Common myeloid progenitor, CD34-positive (primary cell): ENCODE data around the gene BCR.

Experiments
- CTCF ChIA-PET: fragments of 350-600 bp; sonication (Branson Sonifier 250); formaldehyde crosslinking; loops from one replicate; lab custom pipeline; 2021; ENCODE audit warnings: antibody characterized with exemption; lab: Charles Lee
- POLR2A ChIA-PET: fragments of 350-600 bp; sonication (Branson Sonifier 250); formaldehyde crosslinking; loops from one replicate; lab custom pipeline; 2021; ENCODE audit warnings: antibody characterized with exemption; lab: Charles Lee
- DNase-seq, 3 donors: peaks; one replicate each; pipeline versions ENCODE4 v3.0.0 to v3.0.0-alpha.2; 2013
- H3K27ac ChIP-seq, 2 experiments: 1 replicate in 1 of 2; 2 replicates in 1 of 2; pipeline ENCODE4 v1.7.0; 2013; ENCODE audit warnings: inconsistent platforms in 2 of 2, low read length in 2 of 2, mild to moderate bottlenecking in 2 of 2, low read depth in 1 of 2, moderate library complexity in 1 of 2; ENCODE audit not compliant: severe bottlenecking in 2 of 2, insufficient read depth in 1 of 2, poor library complexity in 1 of 2
- H3K27me3 ChIP-seq, 5 experiments: replicated peaks in 2 of 5; 1 replicate in 3 of 5; 2 replicates in 2 of 5; pipeline versions ENCODE4 v1.6.1 to v1.7.0; 2013; ENCODE audit warnings: low read length in 4 of 5, mild to moderate bottlenecking in 2 of 5, moderate library complexity in 2 of 5, inconsistent platforms in 1 of 5; ENCODE audit not compliant: insufficient read depth in 5 of 5, control insufficient read depth in 4 of 5
- H3K36me3 ChIP-seq, 4 experiments: 1 replicate in 2 of 4; 2 replicates in 2 of 4; pipeline versions ENCODE4 v1.6.1 to v1.7.0; 2013; ENCODE audit warnings: low read length in 3 of 4, control low read depth in 1 of 4, mild to moderate bottlenecking in 1 of 4; ENCODE audit not compliant: control insufficient read depth in 4 of 4, insufficient read depth in 4 of 4
- H3K4me1 ChIP-seq, 4 experiments: 1 replicate in 3 of 4; 2 replicates in 1 of 4; pipeline versions ENCODE4 v1.6.1 to v1.7.1; 2013; ENCODE audit warnings: low read length in 3 of 4, mild to moderate bottlenecking in 3 of 4, control low read depth in 1 of 4, inconsistent platforms in 1 of 4, moderate library complexity in 1 of 4; ENCODE audit not compliant: control insufficient read depth in 4 of 4, insufficient read depth in 4 of 4; ENCODE audit errors: control extremely low read depth in 1 of 4
- H3K4me3 ChIP-seq, 7 experiments: 1 replicate in 4 of 7; 2 replicates in 3 of 7; pipeline versions ENCODE4 v1.5.1 to v1.7.0; 2013; ENCODE audit warnings: mild to moderate bottlenecking in 7 of 7, low read length in 6 of 7, moderate library complexity in 6 of 7, inconsistent platforms in 2 of 7, low read depth in 2 of 7, control low read depth in 1 of 7; ENCODE audit not compliant: insufficient read depth in 4 of 7, control insufficient read depth in 1 of 7; ENCODE audit errors: extremely low read depth in 1 of 7
- H3K9me3 ChIP-seq, 5 experiments: 1 replicate in 4 of 5; 2 replicates in 1 of 5; pipeline versions ENCODE4 v1.6.1 to v1.7.1; 2013; ENCODE audit warnings: low read length in 4 of 5, mild to moderate bottlenecking in 2 of 5, inconsistent platforms in 1 of 5, low read depth in 1 of 5, moderate library complexity in 1 of 5; ENCODE audit not compliant: control insufficient read depth in 4 of 5, insufficient read depth in 2 of 5; ENCODE audit errors: control extremely low read depth in 1 of 5
- WGBS: methylation state at CpG from one replicate; pipeline ENCODE4 v1.1.5; 2013; ENCODE audit not compliant: insufficient coverage; 5-methylcytosine and 5-hydroxymethylcytosine counted together

The BCR gene

GRCh38 chr22:23207729-23208393 is 27.6 kb downstream of the BCR start:
- WGBS: 96% methylated on average over 8 of the region's 11 CpGs
- CTCF ChIA-PET: interaction anchor here (1.1 to 2.2 kb wide), 6 partner anchors 9 to 29 kb away, joined by 3 to 7 read pairs (median 5); no protein-coding TSS in a partner anchor
- no peaks in the 10 kb centered on the region for H3K27me3 ChIP-seq
- H3K4me1 ChIP-seq: peaks cover 4 to 56% (median 30%) of the 10 kb centered on the region in 4 experiments
- no peaks in the 10 kb centered on the region for H3K9me3 ChIP-seq
- peak overlapping the region in 1 of 2 experiments; percentile 25 for H3K27ac ChIP-seq
- peaks cover 5 to 50% (median 38%) of the 10 kb centered on the region in 4 experiments for H3K36me3 ChIP-seq
- no peak for DNase-seq
- POLR2A ChIA-PET: interaction anchor here (0.6 kb wide), 1 partner anchor 24 kb away, joined by 3 read pairs; no protein-coding TSS in a partner anchor
- H3K4me3 ChIP-seq: no peak overlapping the region

GRCh38 chr22:23210428-23211170 is 30.3 kb downstream of the BCR start:
- ChIA-PET POLR2A (interaction anchor here (0.6 to 0.9 kb wide), 3 partner anchors 10 to 27 kb away, joined by 3 to 5 read pairs (median 4); no protein-coding TSS in a partner anchor), CTCF (interaction anchor here (1.0 to 3.9 kb wide), 5 partner anchors 15 to 79 kb away, joined by 4 to 18 read pairs (median 4); no protein-coding TSS in a partner anchor)
- Histone ChIP-seq H3K4me1 (peaks cover 18 to 66% (median 52%) of the 10 kb centered on the region in 4 experiments), H3K4me3 (no peak overlapping the region), H3K27ac (peak overlapping the region in 1 of 2 experiments; percentile 91), H3K27me3 (no peaks in the 10 kb centered on the region), H3K36me3 (peaks cover 2 to 30% (median 18%) of the 10 kb centered on the region in 4 experiments), H3K9me3 (no peaks in the 10 kb centered on the region)
- WGBS: 78% methylated on average over 1 of the region's 6 CpGs
- DNase-seq: no peak

- H3K27ac ChIP-seq: peak overlapping the region; percentile 61 to 91
- H3K4me3 ChIP-seq: peak overlapping the region in 2 of 7 experiments; percentile 16 to 34
- WGBS: 88% methylated on average over 1 of the region's 3 CpGs
- no peaks in the 10 kb centered on the region for H3K27me3 ChIP-seq
- CTCF ChIA-PET: interaction anchor here (1.0 to 3.9 kb wide), 8 partner anchors 10 to 65 kb away, joined by 3 to 18 read pairs (median 4); no protein-coding TSS in a partner anchor
- POLR2A ChIA-PET: interaction anchor here (0.7 kb wide), 1 partner anchor 21 kb away, joined by 5 read pairs; no protein-coding TSS in a partner anchor
- H3K36me3 ChIP-seq: peaks cover 1 to 22% (median 16%) of the 10 kb centered on the region in 4 experiments
- H3K4me1 ChIP-seq: peaks cover 27 to 73% (median 61%) of the 10 kb centered on the region in 4 experiments
- DNase-seq: no peak
- H3K9me3 ChIP-seq: no peaks in the 10 kb centered on the region
Observed at GRCh38 chr22:23211622-23212021, 31.3 kb downstream of the BCR start.

DNA sequence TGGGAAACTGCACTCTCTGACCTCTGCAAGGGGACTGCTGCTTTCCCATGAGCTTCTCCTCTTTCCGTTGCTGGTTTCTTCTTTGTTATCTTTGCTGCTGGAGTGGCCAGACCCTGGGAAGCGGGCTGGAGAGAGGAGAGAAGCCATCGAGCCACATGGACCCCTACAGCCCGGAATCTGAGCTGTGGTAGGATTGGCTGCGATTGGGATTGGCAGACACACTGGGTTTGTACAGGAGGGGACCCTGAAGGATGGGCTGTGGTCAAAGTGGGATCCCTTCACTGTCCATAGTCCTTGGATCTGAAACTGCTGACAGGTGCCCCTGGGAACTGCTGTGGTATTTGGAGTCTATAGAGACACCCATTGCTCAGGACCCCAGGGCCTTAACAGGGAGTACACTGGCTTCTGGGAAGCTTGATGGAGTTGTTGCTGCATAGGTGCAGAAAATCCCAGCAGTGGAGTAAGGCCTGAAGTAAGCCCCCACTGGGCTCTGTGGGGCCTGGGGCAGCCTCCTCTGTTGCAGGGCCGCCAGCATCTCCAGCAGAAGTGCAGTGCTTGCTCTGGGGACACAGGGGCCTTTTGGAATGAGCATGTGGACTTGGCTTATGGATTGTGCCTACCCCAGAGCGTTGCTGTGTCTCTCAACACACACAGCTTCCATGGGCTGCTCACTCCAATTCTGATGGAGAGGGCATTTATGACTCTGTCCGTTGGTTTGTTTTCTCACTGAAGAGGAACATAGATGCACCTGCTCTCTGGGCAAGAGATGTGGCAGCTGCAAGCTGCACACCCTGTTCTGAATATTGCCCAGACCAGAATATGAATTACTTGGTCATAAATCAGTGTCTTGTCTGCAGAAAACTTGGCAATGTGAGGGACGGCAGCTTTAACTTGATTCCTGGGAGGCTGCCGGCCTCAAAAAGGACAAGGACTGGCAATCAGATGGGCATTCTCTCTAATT is 32.0 kb downstream of the BCR start:
- no peaks in the 10 kb centered on the region for H3K9me3 ChIP-seq
- peaks cover 33 to 80% (median 69%) of the 10 kb centered on the region in 4 experiments for H3K4me1 ChIP-seq
- peaks cover 0 to 21% (median 13%) of the 10 kb centered on the region in 4 experiments for H3K36me3 ChIP-seq
- peak overlapping the region in 5 of 7 experiments; percentile 4 to 53 (median 34) for H3K4me3 ChIP-seq
- peak overlapping the region; percentile 61 to 91 for H3K27ac ChIP-seq
- peak in 2 of 3 donors; percentile 66 to 78 for DNase-seq
- H3K27me3 ChIP-seq: no peaks in the 10 kb centered on the region
- ChIA-PET POLR2A (no interaction called here), CTCF (interaction anchor here (0.7 to 3.9 kb wide), 13 partner anchors 11 to 65 kb away, joined by 3 to 18 read pairs (median 4); no protein-coding TSS in a partner anchor)
- WGBS: 48% methylated on average over 10 of the region's 10 CpGs

GRCh38 chr22:23213022-23213555 is 32.8 kb downstream of the BCR start:
- no peaks in the 10 kb centered on the region for H3K9me3 ChIP-seq
- CTCF ChIA-PET: interaction anchor here (0.7 to 3.9 kb wide), 10 partner anchors 11 to 39 kb away, joined by 3 to 18 read pairs (median 4); no protein-coding TSS in a partner anchor
- H3K36me3 ChIP-seq: peaks cover 0 to 14% (median 6%) of the 10 kb centered on the region in 4 experiments
- peak overlapping the region in 4 of 7 experiments; percentile 19 to 53 (median 36) for H3K4me3 ChIP-seq
- H3K4me1 ChIP-seq: peaks cover 37 to 80% (median 74%) of the 10 kb centered on the region in 4 experiments
- POLR2A ChIA-PET: no interaction called here
- H3K27ac ChIP-seq: peak overlapping the region; percentile 55 to 91
- 76% methylated on average over 13 of the region's 13 CpGs for WGBS
- H3K27me3 ChIP-seq: no peaks in the 10 kb centered on the region
- DNase-seq: no peak
